ENCODE measurements around the gene RFC1. TPM values are rescaled to one million over a fixed set of nuclear protein-coding genes. Genes with fewer than 3 reads are reported as not detected.

Gene RFC1
- total and polyA plus RNA-seq, 2 donors from 2014 or later, result 14.5 to 38.4 TPM

GRCh38 chr4:39320381-39321115 lies 45.6 kb downstream of the RFC1 start:
- H3K27ac ChIP-seq (ENCODE audit: low read depth in 2 of 2, low read length in 2 of 2), result no peak overlapping the region
- H3K9me3 ChIP-seq (ENCODE audit: control insufficient read depth in 2 of 3, insufficient read depth in 1 of 3, low read length in 3 of 3), result no peaks in the 10 kb centered on the region
- H3K4me1 ChIP-seq (ENCODE audit: control insufficient read depth in 2 of 3, insufficient read depth in 2 of 3, low read depth in 1 of 3, low read length in 3 of 3), result no peaks in the 10 kb centered on the region
- H3K9ac ChIP-seq (ENCODE audit: low read length in 3 of 3), result no peak overlapping the region
- H3K36me3 ChIP-seq (ENCODE audit: control insufficient read depth in 2 of 3, insufficient read depth in 3 of 3, low read length in 3 of 3), result peaks cover 5 to 18% (median 5%) of the 10 kb centered on the region in 3 donors
- TF ChIP-seq CTCF (IDR thresholded peaks at IDR 0.05; ENCODE audit: borderline replicate concordance, extremely low read depth, insufficient read depth), result no peak
- intact Hi-C loops (cut with DNase I), result no loop called here
- FAIRE-seq (no peak), DNase-seq (no peak)
- H3K4me3 ChIP-seq (ENCODE audit: low read length in 3 of 3), result no peak overlapping the region
- H3K27me3 ChIP-seq (ENCODE audit: control insufficient read depth, insufficient read depth, low read length), result no peaks in the 10 kb centered on the region

- H3K9ac ChIP-seq (ENCODE audit: low read length in 3 of 3), result no peak overlapping the region
- DNase-seq (no peak), FAIRE-seq (no peak)
- no peak for TF ChIP-seq CTCF (IDR thresholded peaks at IDR 0.05; ENCODE audit: borderline replicate concordance, extremely low read depth, insufficient read depth)
- no peak overlapping the region for H3K4me3 ChIP-seq (ENCODE audit: low read length in 3 of 3)
- no peaks in the 10 kb centered on the region for H3K27me3 ChIP-seq (ENCODE audit: control insufficient read depth, insufficient read depth, low read length)
- intact Hi-C loops (cut with DNase I), result no loop called here
- H3K9me3 ChIP-seq (ENCODE audit: control insufficient read depth in 2 of 3, insufficient read depth in 1 of 3, low read length in 3 of 3), result no peaks in the 10 kb centered on the region
- H3K36me3 ChIP-seq (ENCODE audit: control insufficient read depth in 2 of 3, insufficient read depth in 3 of 3, low read length in 3 of 3), result peaks cover 5 to 22% (median 10%) of the 10 kb centered on the region in 3 donors
- no peaks in the 10 kb centered on the region for H3K4me1 ChIP-seq (ENCODE audit: control insufficient read depth in 2 of 3, insufficient read depth in 2 of 3, low read depth in 1 of 3, low read length in 3 of 3)
- H3K27ac ChIP-seq (ENCODE audit: low read depth in 2 of 2, low read length in 2 of 2), result no peak overlapping the region
Observed at GRCh38 chr4:39319676-39320075, 46.5 kb downstream of the RFC1 start.

- DNase-seq (peak in 1 of 5 donors; percentile 10), FAIRE-seq (no peak)
- Histone ChIP-seq H3K9me3 (ENCODE audit: control insufficient read depth in 2 of 3, insufficient read depth in 1 of 3, low read length in 3 of 3) (no peaks in the 10 kb centered on the region), H3K4me3 (ENCODE audit: low read length in 3 of 3) (no peak overlapping the region), H3K4me1 (ENCODE audit: control insufficient read depth in 2 of 3, insufficient read depth in 2 of 3, low read depth in 1 of 3, low read length in 3 of 3) (peaks cover 0 to 3% (median 0%) of the 10 kb centered on the region in 3 donors), H3K27me3 (ENCODE audit: control insufficient read depth, insufficient read depth, low read length) (no peaks in the 10 kb centered on the region), H3K36me3 (ENCODE audit: control insufficient read depth in 2 of 3, insufficient read depth in 3 of 3, low read length in 3 of 3) (peaks cover 11 to 18% (median 13%) of the 10 kb centered on the region in 3 donors), H3K27ac (ENCODE audit: low read depth in 2 of 2, low read length in 2 of 2) (peak overlapping the region in 1 of 2 donors; percentile 19), H3K9ac (ENCODE audit: low read length in 3 of 3) (no peak overlapping the region)
- intact Hi-C loops (cut with DNase I), result no loop called here
- no peak for TF ChIP-seq CTCF (IDR thresholded peaks at IDR 0.05; ENCODE audit: borderline replicate concordance, extremely low read depth, insufficient read depth)
Observed at GRCh38 chr4:39312816-39313215, 53.3 kb downstream of the RFC1 start.

Data from kidney (tissue), 14 donors.